Nephron progenitor cell (in vitro differentiated cells): ENCODE results near the gene POLR1D.

Source experiments
- DNase-seq: peaks from one replicate; pipeline ENCODE4 v3.0.0; 2021
- H3K27ac Mint-ChIP-seq: 2 replicates; pipeline ENCODE4 v1.8.0; 2021; ENCODE audit warnings: mild to moderate bottlenecking, moderate library complexity, mixed read lengths
- H3K27me3 Mint-ChIP-seq: 2 replicates; pipeline ENCODE4 v1.8.0; 2021; ENCODE audit warnings: mild to moderate bottlenecking, low read depth, mixed read lengths; ENCODE audit not compliant: poor library complexity
- H3K36me3 Mint-ChIP-seq: 2 replicates; pipeline ENCODE4 v1.8.0; 2021; ENCODE audit warnings: low read depth, mixed read lengths
- H3K4me1 Mint-ChIP-seq: 2 replicates; pipeline ENCODE4 v1.8.0; 2021; ENCODE audit warnings: mixed read lengths
- H3K4me3 Mint-ChIP-seq: 2 replicates; pipeline ENCODE4 v1.8.0; 2021; ENCODE audit warnings: mild to moderate bottlenecking, moderate library complexity, mixed read lengths
- H3K9me3 Mint-ChIP-seq: 2 replicates; pipeline ENCODE4 v1.8.0; 2021; ENCODE audit warnings: mild to moderate bottlenecking, moderate library complexity, mixed read lengths
- CTCF ChIP-seq: fragments of 200-600 bp; sonication (generic); IDR thresholded peaks from 2 replicates; pipeline ENCODE4 v1.5.0; 2021; ENCODE audit warnings: antibody characterized with exemption

POLR1D gene

GRCh38 chr13:27599096-27599495, 22.6 kb upstream of the POLR1D start:
- Mint-ChIP-seq H3K27ac (no peak overlapping the region), H3K9me3 (no peaks in the 10 kb centered on the region), H3K27me3 (no peaks in the 10 kb centered on the region), H3K4me3 (no peak overlapping the region), H3K36me3 (no peaks in the 10 kb centered on the region), H3K4me1 (no peaks in the 10 kb centered on the region)
- TF ChIP-seq CTCF: no peak
- DNase-seq: no peak

- H3K4me1 Mint-ChIP-seq: no peaks in the 10 kb centered on the region
- no peaks in the 10 kb centered on the region for H3K9me3 Mint-ChIP-seq
- no peaks in the 10 kb centered on the region for H3K36me3 Mint-ChIP-seq
- H3K27ac Mint-ChIP-seq: no peak overlapping the region
- no peak for DNase-seq
- H3K27me3 Mint-ChIP-seq: no peaks in the 10 kb centered on the region
- TF ChIP-seq CTCF: no peak
- H3K4me3 Mint-ChIP-seq: no peak overlapping the region
These were observed 21.7 kb upstream of the POLR1D start for GRCh38 chr13:27599845-27600553.

DNA sequence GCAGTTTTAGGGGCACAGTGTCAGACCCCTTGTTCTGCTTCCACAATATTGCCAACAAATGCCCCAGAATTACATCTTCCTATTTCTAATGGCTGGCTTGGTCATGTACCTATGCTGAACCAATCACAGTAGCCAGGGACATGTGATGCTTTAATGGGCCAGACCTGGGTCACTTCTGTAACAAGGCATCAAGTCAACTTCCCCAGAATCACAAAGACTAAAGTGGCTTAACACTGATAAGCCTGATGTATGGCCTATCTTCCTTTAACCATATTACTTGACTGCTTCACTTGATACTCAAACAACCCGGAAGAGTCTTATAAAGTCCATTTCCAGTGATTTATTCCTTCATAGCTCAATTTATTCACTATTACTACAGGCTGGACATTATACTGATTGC, 21.0 kb upstream of the POLR1D start:
- Mint-ChIP-seq H3K4me3 (no peak overlapping the region), H3K4me1 (no peaks in the 10 kb centered on the region), H3K9me3 (no peaks in the 10 kb centered on the region), H3K36me3 (no peaks in the 10 kb centered on the region), H3K27ac (no peak overlapping the region), H3K27me3 (no peaks in the 10 kb centered on the region)
- no peak for TF ChIP-seq CTCF
- DNase-seq: no peak

- DNase-seq: no peak
- Mint-ChIP-seq H3K36me3 (no peaks in the 10 kb centered on the region), H3K4me3 (no peak overlapping the region), H3K4me1 (no peaks in the 10 kb centered on the region), H3K9me3 (no peaks in the 10 kb centered on the region), H3K27ac (no peak overlapping the region), H3K27me3 (no peaks in the 10 kb centered on the region)
- TF ChIP-seq CTCF: no peak
These were observed 20.5 kb upstream of the POLR1D start for GRCh38 chr13:27601208-27601607.

GRCh38 chr13:27601803-27602202, 19.9 kb upstream of the POLR1D start:
- no peaks in the 10 kb centered on the region for H3K9me3 Mint-ChIP-seq
- no peaks in the 10 kb centered on the region for H3K36me3 Mint-ChIP-seq
- TF ChIP-seq CTCF: no peak
- H3K27ac Mint-ChIP-seq: no peak overlapping the region
- no peak overlapping the region for H3K4me3 Mint-ChIP-seq
- H3K4me1 Mint-ChIP-seq: no peaks in the 10 kb centered on the region
- DNase-seq: no peak
- no peaks in the 10 kb centered on the region for H3K27me3 Mint-ChIP-seq

DNA sequence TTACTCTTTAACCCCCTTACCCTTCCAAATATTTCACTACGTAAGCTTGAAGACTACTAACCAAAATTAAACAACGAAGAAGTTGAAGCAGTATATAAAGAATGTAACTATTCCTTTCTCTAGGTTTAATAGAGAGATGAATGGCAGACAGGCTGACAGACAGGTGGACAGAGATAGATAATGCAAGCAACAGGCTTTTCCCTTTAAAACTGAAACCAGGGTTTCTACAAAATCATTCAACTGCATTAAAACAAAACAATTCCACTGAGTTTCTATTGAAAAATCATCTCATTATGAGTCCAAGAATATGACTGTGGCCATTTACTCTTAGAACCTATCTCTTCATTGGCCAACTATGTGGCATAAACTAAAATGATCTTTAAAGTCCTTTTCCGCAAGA, 16.6 kb upstream of the POLR1D start:
- H3K36me3 Mint-ChIP-seq: no peaks in the 10 kb centered on the region
- peaks cover 5% of the 10 kb centered on the region for H3K4me1 Mint-ChIP-seq
- TF ChIP-seq CTCF: no peak
- H3K9me3 Mint-ChIP-seq: no peaks in the 10 kb centered on the region
- DNase-seq: no peak
- H3K27ac Mint-ChIP-seq: no peak overlapping the region
- H3K27me3 Mint-ChIP-seq: no peaks in the 10 kb centered on the region
- H3K4me3 Mint-ChIP-seq: no peak overlapping the region
